ENCODE data around the gene PTAR1.

DNA sequence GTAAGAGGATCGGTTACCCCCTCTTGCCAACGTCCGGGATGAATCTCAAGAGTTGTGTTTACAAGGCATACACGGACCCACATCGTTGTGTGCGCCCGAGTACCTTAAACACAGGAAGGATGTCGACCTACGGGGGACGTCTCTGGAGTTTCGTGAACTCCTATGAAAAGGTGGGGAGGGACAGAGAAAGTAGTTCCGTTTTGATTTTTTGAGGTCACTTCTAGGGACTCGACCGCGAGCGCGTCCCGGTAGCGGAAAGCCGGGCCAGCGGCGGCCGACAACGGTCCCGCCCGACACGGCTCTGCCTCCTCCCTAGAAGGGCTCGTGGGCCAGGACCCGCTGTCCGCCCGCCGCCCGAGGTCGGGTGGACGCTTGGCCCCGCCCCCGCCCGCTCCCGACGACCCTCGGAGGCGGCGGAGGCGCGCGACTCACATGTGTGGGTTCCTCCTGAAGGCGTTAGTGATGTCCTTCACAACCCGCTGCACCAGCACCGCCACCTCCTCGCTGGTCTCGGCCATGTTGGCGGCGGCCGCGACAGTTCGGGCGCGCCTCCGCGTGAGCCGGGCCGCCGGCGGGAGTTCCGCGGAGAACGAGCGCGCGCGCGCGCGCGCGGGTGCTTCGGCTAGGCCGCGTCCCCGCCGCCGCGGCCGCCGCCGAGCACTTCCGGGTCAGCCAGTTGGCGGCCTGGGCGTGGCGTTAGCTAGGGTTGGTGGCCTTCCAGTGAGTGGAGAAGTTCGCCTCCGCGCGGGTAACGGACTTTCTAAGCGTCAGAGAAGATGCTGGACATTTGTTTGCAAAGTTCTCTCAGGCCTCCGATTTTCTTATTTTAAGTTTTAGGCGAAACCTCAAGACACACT lies at the start of gene PTAR1:
- TF ChIP-seq POLR2A (IDR thresholded peaks at IDR 0.05; ENCODE audit: low read length), result peak; percentile 92
- TF ChIP-seq GATA1 (IDR thresholded peaks at IDR 0.05; ENCODE audit: low read depth, low read length), result no peak
